MM.1S (cell line): ENCODE results near the gene CRYBA4.

Experiments
- EZH2phosphoT487 ChIP-seq: fragments of 300-600 bp; sonication (generic); IDR thresholded peaks from 2 replicates; pipeline ENCODE4 v1.6.1; 2018; ENCODE audit warnings: antibody characterized with exemption, low read length
- TF ChIP-seq, protein P1 (sequence below): fragments of 300-600 bp; sonication (generic); IDR thresholded peaks from 2 replicates; pipeline ENCODE4 v1.5.1; 2016; ENCODE audit warnings: antibody characterized with exemption, low read length, mixed read lengths

DNA sequence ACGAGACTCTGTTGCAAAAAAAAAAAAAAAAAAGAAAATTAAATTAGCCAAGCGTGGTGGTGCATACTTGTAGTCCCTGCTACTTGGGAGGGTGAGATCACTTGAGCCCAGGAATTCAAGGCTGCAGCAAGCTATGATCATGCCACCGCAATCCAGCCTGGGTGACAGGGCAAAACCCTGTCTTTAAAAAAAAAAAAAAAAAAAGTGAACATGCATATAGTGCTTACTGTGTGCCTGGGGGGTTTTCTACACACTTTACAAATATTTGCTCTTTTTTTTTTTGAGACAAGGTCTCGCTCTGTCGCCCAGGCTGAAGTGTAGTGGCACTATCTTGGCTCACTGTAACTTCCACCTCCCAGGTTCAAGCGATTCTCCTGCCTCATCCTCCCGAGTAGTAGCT lies 44.7 kb upstream of the CRYBA4 start:
- TF ChIP-seq, protein P1, sequence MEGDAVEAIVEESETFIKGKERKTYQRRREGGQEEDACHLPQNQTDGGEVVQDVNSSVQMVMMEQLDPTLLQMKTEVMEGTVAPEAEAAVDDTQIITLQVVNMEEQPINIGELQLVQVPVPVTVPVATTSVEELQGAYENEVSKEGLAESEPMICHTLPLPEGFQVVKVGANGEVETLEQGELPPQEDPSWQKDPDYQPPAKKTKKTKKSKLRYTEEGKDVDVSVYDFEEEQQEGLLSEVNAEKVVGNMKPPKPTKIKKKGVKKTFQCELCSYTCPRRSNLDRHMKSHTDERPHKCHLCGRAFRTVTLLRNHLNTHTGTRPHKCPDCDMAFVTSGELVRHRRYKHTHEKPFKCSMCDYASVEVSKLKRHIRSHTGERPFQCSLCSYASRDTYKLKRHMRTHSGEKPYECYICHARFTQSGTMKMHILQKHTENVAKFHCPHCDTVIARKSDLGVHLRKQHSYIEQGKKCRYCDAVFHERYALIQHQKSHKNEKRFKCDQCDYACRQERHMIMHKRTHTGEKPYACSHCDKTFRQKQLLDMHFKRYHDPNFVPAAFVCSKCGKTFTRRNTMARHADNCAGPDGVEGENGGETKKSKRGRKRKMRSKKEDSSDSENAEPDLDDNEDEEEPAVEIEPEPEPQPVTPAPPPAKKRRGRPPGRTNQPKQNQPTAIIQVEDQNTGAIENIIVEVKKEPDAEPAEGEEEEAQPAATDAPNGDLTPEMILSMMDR, result no peak
- TF ChIP-seq EZH2phosphoT487, result no peak
